ENCODE results near the gene MYO18A.

- TF ChIP-seq CTCF (IDR thresholded peaks at IDR 0.05; ENCODE audit: insufficient read depth, low read depth, low read length) (no peak), EZH2 (IDR thresholded peaks at IDR 0.05; ENCODE audit: insufficient read depth, low read length) (no peak)
Measured at GRCh38 chr17:29129731-29130130, 50.5 kb downstream of the MYO18A start.
